GM21737 (cell line): ENCODE measurements around the gene FANCM.

ENCODE experiments used
- ATAC-seq: cut with Tn5 transposase; IDR thresholded peaks from one replicate; pipeline ENCODE4 v1.9.1; 2021; ENCODE audit warnings: mild to moderate bottlenecking, moderate library complexity; ENCODE audit not compliant: unreplicated experiment

The FANCM gene, protein sequence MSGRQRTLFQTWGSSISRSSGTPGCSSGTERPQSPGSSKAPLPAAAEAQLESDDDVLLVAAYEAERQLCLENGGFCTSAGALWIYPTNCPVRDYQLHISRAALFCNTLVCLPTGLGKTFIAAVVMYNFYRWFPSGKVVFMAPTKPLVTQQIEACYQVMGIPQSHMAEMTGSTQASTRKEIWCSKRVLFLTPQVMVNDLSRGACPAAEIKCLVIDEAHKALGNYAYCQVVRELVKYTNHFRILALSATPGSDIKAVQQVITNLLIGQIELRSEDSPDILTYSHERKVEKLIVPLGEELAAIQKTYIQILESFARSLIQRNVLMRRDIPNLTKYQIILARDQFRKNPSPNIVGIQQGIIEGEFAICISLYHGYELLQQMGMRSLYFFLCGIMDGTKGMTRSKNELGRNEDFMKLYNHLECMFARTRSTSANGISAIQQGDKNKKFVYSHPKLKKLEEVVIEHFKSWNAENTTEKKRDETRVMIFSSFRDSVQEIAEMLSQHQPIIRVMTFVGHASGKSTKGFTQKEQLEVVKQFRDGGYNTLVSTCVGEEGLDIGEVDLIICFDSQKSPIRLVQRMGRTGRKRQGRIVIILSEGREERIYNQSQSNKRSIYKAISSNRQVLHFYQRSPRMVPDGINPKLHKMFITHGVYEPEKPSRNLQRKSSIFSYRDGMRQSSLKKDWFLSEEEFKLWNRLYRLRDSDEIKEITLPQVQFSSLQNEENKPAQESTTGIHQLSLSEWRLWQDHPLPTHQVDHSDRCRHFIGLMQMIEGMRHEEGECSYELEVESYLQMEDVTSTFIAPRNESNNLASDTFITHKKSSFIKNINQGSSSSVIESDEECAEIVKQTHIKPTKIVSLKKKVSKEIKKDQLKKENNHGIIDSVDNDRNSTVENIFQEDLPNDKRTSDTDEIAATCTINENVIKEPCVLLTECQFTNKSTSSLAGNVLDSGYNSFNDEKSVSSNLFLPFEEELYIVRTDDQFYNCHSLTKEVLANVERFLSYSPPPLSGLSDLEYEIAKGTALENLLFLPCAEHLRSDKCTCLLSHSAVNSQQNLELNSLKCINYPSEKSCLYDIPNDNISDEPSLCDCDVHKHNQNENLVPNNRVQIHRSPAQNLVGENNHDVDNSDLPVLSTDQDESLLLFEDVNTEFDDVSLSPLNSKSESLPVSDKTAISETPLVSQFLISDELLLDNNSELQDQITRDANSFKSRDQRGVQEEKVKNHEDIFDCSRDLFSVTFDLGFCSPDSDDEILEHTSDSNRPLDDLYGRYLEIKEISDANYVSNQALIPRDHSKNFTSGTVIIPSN (N-terminal part only)

GRCh38 chr14:45135659-45136395, at the start of gene FANCM:
Gene FANCM (plus strand): TSS chr14:45135930. CDS start chr14:45136032, 102 bp downstream.
- peak; percentile 44 for ATAC-seq

DNA sequence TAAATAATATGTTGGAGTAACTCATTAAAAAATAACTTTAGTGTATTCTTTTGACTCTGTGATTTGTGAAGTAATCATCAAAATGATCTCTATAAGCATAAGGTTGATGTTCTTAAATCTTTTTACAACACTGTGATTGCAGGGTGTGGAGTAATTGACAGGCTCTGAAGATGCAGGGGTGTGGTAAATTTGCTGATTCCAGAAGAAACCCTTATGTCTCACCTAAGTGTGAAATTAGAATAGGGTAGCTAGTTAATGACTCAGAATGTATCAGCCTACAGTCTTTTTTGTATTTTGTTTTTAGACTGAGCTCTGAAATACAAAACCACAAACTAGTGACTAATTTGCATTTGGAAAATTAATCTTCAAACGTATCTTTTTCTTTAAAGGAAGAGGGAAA, 45.9 kb upstream of the FANCM start:
- ATAC-seq, result peak; percentile 47

GRCh38 chr14:45091710-45092109, 44.0 kb upstream of the FANCM start:
- no peak for ATAC-seq

DNA sequence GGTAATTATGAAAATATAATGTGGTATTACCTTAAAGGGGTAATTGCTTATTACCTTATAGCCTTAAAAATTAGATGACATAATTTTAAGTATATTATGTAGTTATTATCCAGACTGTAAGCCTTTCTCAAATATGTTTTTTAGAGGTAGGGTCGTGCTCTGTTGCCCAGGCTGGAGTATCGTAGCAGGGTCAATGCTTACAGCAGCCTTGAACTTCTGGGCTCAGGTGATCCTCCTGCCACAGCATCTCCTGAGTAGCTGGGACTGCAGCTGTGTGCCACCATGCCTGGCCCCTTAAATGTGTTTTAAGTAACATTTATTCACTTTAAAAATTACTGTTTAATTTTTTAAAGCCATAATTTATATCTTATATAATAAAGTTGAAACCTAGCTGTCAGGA, 41.5 kb upstream of the FANCM start:
- no peak for ATAC-seq

GRCh38 chr14:45095143-45095542, 40.6 kb upstream of the FANCM start:
- no peak for ATAC-seq

DNA sequence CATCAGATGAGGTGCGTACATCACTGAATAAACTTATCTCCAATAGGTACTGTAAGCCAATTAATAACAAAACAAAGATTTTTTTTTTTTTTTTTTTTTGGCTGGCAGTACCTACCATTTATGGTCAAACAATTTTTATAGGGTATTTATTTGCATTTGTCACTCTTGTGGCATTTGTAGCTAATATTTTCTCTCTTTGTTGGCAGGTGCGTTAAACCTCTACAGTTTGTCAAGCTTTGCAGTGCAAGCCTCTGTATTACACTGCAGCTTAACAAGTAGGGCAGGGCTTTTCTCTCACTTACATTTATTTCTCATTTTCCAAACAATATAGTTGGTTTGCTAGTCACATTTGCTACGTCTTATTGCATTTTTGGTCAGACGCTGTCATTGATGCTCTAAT, 39.5 kb upstream of the FANCM start:
- no peak for ATAC-seq

DNA sequence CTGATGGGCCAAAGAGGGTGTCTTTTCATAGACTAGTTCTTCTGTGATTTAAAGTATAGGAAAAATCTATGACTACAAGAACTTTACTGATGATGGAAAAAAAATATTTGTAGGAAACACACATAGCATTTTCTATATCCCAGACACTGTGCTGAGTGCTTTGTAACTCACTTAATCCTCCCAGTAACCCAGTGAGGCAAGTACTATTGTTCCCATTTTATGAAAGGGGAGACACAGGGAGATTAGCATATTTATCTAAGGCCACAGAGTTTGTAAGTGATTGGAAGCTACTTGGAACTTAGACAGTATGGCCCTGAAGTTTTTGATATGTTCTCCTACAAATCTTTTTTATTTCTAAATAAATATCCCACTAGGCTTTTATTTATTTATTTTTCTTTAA, 31.9 kb upstream of the FANCM start:
- ATAC-seq, result no peak

GRCh38 chr14:45104561-45104960, 31.2 kb upstream of the FANCM start:
- no peak for ATAC-seq

GRCh38 chr14:45112896-45113781, 22.6 kb upstream of the FANCM start:
- ATAC-seq, result no peak

GRCh38 chr14:45114327-45114726, 21.4 kb upstream of the FANCM start:
- ATAC-seq, result no peak

GRCh38 chr14:45118594-45118993, 17.1 kb upstream of the FANCM start:
- no peak for ATAC-seq

GRCh38 chr14:45120096-45120495, 15.6 kb upstream of the FANCM start:
- no peak for ATAC-seq

- no peak for ATAC-seq
These were observed 12.5 kb upstream of the FANCM start for GRCh38 chr14:45123271-45123670.

DNA sequence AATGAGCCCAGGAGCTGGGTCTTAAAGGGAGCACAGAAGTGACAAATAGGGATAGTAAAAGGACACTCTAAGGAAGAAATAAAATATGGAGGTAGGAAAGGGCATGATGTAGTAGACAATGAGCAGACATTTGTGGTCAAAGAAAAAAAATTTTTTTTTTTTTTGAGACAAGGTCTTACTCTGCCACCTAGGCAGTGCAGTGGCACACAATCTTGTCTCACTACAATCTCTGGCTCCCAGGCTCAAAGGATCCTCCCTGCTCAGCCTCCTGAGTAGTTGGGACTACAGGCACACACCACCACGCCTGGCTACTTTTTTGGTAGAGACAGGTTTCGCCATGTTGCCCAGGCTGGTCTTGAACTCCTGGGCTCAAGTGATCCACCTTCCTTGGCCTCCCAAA, 10.0 kb upstream of the FANCM start:
- no peak for ATAC-seq

DNA sequence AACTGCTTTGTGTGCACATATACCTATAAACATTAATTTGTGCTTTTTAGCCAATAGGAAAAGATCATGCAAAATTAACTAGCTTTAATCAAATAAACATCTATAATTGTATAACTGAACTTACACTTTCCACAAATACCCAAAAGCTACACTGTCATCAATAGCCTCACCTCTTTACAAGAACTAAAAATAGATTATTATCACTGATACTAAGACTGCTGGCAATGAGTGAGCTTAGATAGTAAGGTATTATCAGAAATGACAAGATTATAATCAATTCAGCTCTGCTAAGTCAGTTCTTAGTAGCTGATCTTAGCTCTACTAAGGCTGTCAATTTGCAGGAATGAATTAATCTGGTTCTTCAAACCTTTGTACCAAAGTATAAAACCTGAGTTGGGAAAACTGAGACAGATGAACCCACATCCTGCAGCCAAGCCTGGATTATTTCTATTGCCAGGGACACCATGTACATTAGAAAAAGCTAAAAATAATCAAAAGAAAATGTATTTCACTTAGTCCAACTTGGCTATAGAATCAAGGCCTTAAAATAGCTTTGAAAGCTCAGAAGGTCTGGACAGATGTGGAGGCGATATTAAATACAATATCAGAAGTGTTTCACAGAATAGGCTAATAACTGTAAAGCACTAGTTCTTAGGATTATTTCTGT, 6.6 kb upstream of the FANCM start:
- no peak for ATAC-seq

DNA sequence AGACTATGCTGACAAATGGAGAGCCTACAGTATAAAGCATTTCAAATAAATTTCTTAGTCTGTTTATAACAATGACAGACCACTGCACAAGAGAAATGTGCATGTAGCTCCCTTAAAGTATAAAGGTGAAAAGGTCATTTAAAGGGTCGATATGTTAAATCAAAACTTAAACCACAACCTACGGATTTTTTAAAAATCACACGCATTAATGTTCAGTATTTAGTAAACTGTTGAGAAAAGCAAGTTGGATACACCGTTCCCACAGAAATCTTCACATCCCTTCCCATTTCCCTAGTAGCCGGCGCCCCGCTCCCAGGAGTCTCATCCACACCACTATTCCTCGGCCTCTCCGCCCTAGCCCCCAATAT, 2.1 kb upstream of the FANCM start:
- ATAC-seq, result no peak

DNA sequence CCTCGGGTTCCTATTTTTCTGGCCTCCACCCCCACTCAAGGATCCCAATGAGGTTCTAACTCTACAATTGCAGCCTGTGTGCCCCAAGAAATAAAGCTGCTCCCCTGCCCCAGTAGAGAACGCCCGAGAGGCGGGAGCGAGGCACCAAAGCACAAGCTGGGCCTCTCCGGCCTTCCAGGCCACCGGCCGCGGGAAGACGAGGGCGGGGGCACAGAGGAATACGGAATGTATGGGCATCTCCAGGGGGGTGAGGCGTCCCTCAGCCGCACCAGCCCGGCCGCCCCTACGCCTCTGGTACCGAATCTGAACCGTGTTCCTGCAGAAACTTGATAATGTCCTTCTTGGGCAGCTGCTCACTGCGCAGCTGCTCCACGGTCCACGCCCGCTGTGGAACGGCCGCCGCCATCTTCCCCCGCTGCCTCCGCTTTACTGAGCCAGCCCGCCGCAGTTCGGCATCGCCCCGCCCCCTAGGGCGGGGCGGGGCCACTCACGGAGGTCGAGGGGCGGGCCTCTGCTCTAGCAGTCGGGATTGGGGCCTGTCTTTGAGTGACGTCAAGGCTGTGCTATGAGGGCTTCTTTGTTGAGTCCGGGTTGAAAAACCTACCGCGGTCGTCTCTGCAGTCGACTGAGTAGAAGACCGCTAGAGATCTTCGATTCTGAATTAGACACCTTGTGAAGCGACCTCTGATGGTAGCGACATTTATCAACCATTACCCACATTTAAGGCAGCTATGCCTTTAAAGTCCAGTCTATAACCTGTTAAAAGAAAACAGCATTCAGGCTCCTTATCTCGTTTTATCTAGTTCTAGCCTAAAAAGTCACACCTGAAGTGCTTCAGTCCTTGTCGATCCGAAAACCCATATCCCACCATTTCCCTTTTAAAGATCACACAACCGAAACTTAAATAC, 1.4 kb upstream of the FANCM start, which contains the start of gene FKBP3:
TSS of gene FKBP3 (minus strand) at position 431 of the 908 bp plus-strand sequence. CDS start at position 406, 25 bp downstream.
- peak; percentile 88 for ATAC-seq

GRCh38 chr14:45135156-45135555, 574 bp upstream of the FANCM start:
- no peak for ATAC-seq
